ENCODE measurements around the gene SLIT3.
"Not testable (repeated sequence)": the region's sequence is repeated elsewhere in the genome, so short reads cannot be mapped to it uniquely, and the experiment has no call there.

Gene SLIT3

GRCh38 chr5:169114466-169115065 is 186.4 kb downstream of the SLIT3 start:
- Histone ChIP-seq H3K36me3 (ENCODE audit: control insufficient read depth, low read depth, low read length) (no peaks in the 10 kb centered on the region), H3K4me3 (ENCODE audit: low read length) (no peak overlapping the region), H3K9ac (ENCODE audit: low read length) (no peak overlapping the region), H3K27me3 (ENCODE audit: control insufficient read depth, insufficient read depth, low read length) (no peaks in the 10 kb centered on the region), H3K9me3 (ENCODE audit: control insufficient read depth, low read depth, low read length) (no peaks in the 10 kb centered on the region), H3K4me1 (ENCODE audit: control insufficient read depth, low read depth, low read length) (no peaks in the 10 kb centered on the region), H3K27ac (ENCODE audit: low read length) (no peak overlapping the region)

GRCh38 chr5:169112016-169112415 is 188.9 kb downstream of the SLIT3 start:
- H3K36me3 ChIP-seq (ENCODE audit: control insufficient read depth, low read depth, low read length) = no peaks in the 10 kb centered on the region
- no peaks in the 10 kb centered on the region for H3K27me3 ChIP-seq (ENCODE audit: control insufficient read depth, insufficient read depth, low read length)
- H3K4me1 ChIP-seq (ENCODE audit: control insufficient read depth, low read depth, low read length) = no peaks in the 10 kb centered on the region
- H3K27ac ChIP-seq (ENCODE audit: low read length) = no peak overlapping the region
- no peak overlapping the region for H3K9ac ChIP-seq (ENCODE audit: low read length)
- no peaks in the 10 kb centered on the region for H3K9me3 ChIP-seq (ENCODE audit: control insufficient read depth, low read depth, low read length)
- H3K4me3 ChIP-seq (ENCODE audit: low read length) = no peak overlapping the region

- no peaks in the 10 kb centered on the region for H3K36me3 ChIP-seq (ENCODE audit: control insufficient read depth, low read depth, low read length)
- no peaks in the 10 kb centered on the region for H3K9me3 ChIP-seq (ENCODE audit: control insufficient read depth, low read depth, low read length)
- H3K9ac ChIP-seq (ENCODE audit: low read length) = no peak overlapping the region
- H3K4me1 ChIP-seq (ENCODE audit: control insufficient read depth, low read depth, low read length) = no peaks in the 10 kb centered on the region
- H3K4me3 ChIP-seq (ENCODE audit: low read length) = no peak overlapping the region
- H3K27ac ChIP-seq (ENCODE audit: low read length) = no peak overlapping the region
- no peaks in the 10 kb centered on the region for H3K27me3 ChIP-seq (ENCODE audit: control insufficient read depth, insufficient read depth, low read length)
These were observed 193.8 kb downstream of the SLIT3 start for GRCh38 chr5:169106911-169107706.

- not testable (repeated sequence) for H3K9me3 ChIP-seq (ENCODE audit: control insufficient read depth, low read depth, low read length); H3K27ac ChIP-seq (ENCODE audit: low read length); H3K36me3 ChIP-seq (ENCODE audit: control insufficient read depth, low read depth, low read length); H3K4me1 ChIP-seq (ENCODE audit: control insufficient read depth, low read depth, low read length); H3K4me3 ChIP-seq (ENCODE audit: low read length); H3K27me3 ChIP-seq (ENCODE audit: control insufficient read depth, insufficient read depth, low read length); H3K9ac ChIP-seq (ENCODE audit: low read length)
These were observed 195.4 kb downstream of the SLIT3 start for GRCh38 chr5:169105582-169105981.

- Histone ChIP-seq H3K4me3 (ENCODE audit: low read length) (no peak overlapping the region), H3K36me3 (ENCODE audit: control insufficient read depth, low read depth, low read length) (no peaks in the 10 kb centered on the region), H3K4me1 (ENCODE audit: control insufficient read depth, low read depth, low read length) (peaks cover 10% of the 10 kb centered on the region), H3K9me3 (ENCODE audit: control insufficient read depth, low read depth, low read length) (no peaks in the 10 kb centered on the region), H3K27me3 (ENCODE audit: control insufficient read depth, insufficient read depth, low read length) (no peaks in the 10 kb centered on the region), H3K27ac (ENCODE audit: low read length) (no peak overlapping the region), H3K9ac (ENCODE audit: low read length) (no peak overlapping the region)
These were observed 195.9 kb downstream of the SLIT3 start for GRCh38 chr5:169104937-169105494.

- no peaks in the 10 kb centered on the region for H3K27me3 ChIP-seq (ENCODE audit: control insufficient read depth, insufficient read depth, low read length)
- H3K27ac ChIP-seq (ENCODE audit: low read length) = no peak overlapping the region
- H3K36me3 ChIP-seq (ENCODE audit: control insufficient read depth, low read depth, low read length) = no peaks in the 10 kb centered on the region
- H3K4me1 ChIP-seq (ENCODE audit: control insufficient read depth, low read depth, low read length) = peaks cover 10% of the 10 kb centered on the region
- H3K9me3 ChIP-seq (ENCODE audit: control insufficient read depth, low read depth, low read length) = no peaks in the 10 kb centered on the region
- H3K9ac ChIP-seq (ENCODE audit: low read length) = no peak overlapping the region
- H3K4me3 ChIP-seq (ENCODE audit: low read length) = no peak overlapping the region
These were observed 197.3 kb downstream of the SLIT3 start for GRCh38 chr5:169103586-169104181.

GRCh38 chr5:169101966-169102365 is 199.0 kb downstream of the SLIT3 start:
- H3K9me3 ChIP-seq (ENCODE audit: control insufficient read depth, low read depth, low read length) = no peaks in the 10 kb centered on the region
- H3K4me3 ChIP-seq (ENCODE audit: low read length) = no peak overlapping the region
- no peak overlapping the region for H3K9ac ChIP-seq (ENCODE audit: low read length)
- no peaks in the 10 kb centered on the region for H3K27me3 ChIP-seq (ENCODE audit: control insufficient read depth, insufficient read depth, low read length)
- H3K27ac ChIP-seq (ENCODE audit: low read length) = no peak overlapping the region
- H3K4me1 ChIP-seq (ENCODE audit: control insufficient read depth, low read depth, low read length) = peaks cover 10% of the 10 kb centered on the region
- no peaks in the 10 kb centered on the region for H3K36me3 ChIP-seq (ENCODE audit: control insufficient read depth, low read depth, low read length)

- H3K4me1 ChIP-seq (ENCODE audit: control insufficient read depth, low read depth, low read length) = peaks cover 10% of the 10 kb centered on the region
- H3K9me3 ChIP-seq (ENCODE audit: control insufficient read depth, low read depth, low read length) = no peaks in the 10 kb centered on the region
- H3K9ac ChIP-seq (ENCODE audit: low read length) = no peak overlapping the region
- H3K27ac ChIP-seq (ENCODE audit: low read length) = no peak overlapping the region
- no peak overlapping the region for H3K4me3 ChIP-seq (ENCODE audit: low read length)
- H3K36me3 ChIP-seq (ENCODE audit: control insufficient read depth, low read depth, low read length) = no peaks in the 10 kb centered on the region
- H3K27me3 ChIP-seq (ENCODE audit: control insufficient read depth, insufficient read depth, low read length) = no peaks in the 10 kb centered on the region
These were observed 200.2 kb downstream of the SLIT3 start for GRCh38 chr5:169100735-169101075.

GRCh38 chr5:169099801-169100734 is 200.9 kb downstream of the SLIT3 start:
- no peak overlapping the region for H3K27ac ChIP-seq (ENCODE audit: low read length)

GRCh38 chr5:169098331-169099121 is 202.4 kb downstream of the SLIT3 start:
- Histone ChIP-seq H3K9ac (ENCODE audit: low read length) (no peak overlapping the region), H3K36me3 (ENCODE audit: control insufficient read depth, low read depth, low read length) (no peaks in the 10 kb centered on the region), H3K9me3 (ENCODE audit: control insufficient read depth, low read depth, low read length) (no peaks in the 10 kb centered on the region), H3K4me1 (ENCODE audit: control insufficient read depth, low read depth, low read length) (peaks cover 10% of the 10 kb centered on the region), H3K27me3 (ENCODE audit: control insufficient read depth, insufficient read depth, low read length) (no peaks in the 10 kb centered on the region), H3K27ac (ENCODE audit: low read length) (no peak overlapping the region), H3K4me3 (ENCODE audit: low read length) (no peak overlapping the region)

More at GRCh38 chr5:169099801-169100734, 200.9 kb downstream of the SLIT3 start:
- no peaks in the 10 kb centered on the region for H3K27me3 ChIP-seq (ENCODE audit: control insufficient read depth, insufficient read depth, low read length)
- no peak overlapping the region for H3K9ac ChIP-seq (ENCODE audit: low read length)
- no peaks in the 10 kb centered on the region for H3K36me3 ChIP-seq (ENCODE audit: control insufficient read depth, low read depth, low read length)
- no peak overlapping the region for H3K4me3 ChIP-seq (ENCODE audit: low read length)
- peaks cover 10% of the 10 kb centered on the region for H3K4me1 ChIP-seq (ENCODE audit: control insufficient read depth, low read depth, low read length)
- no peaks in the 10 kb centered on the region for H3K9me3 ChIP-seq (ENCODE audit: control insufficient read depth, low read depth, low read length)
